IMR-90 (cell line): ENCODE results near the gene OSBPL3. TPM values are rescaled to one million over a fixed set of nuclear protein-coding genes. Genes with fewer than 3 reads are reported as not detected.

Experiments
- ATAC-seq: fragments of 200-7000 bp; cut with Tn5 transposase; 2 replicates; pipeline ENCODE4 v1.9.1; 2020; ENCODE audit warnings: low read depth, mild to moderate bottlenecking, moderate library complexity
- BruUV-seq: library from RNA; stranded (reverse); fragments of 400-500 nt; replicated peaks from 2 replicates; lab custom pipeline; 2021; lab: Mats Ljungman, UMichigan
- CTCF ChIA-PET: fragments of 300-600 bp; formaldehyde crosslinking; extraction: SDS; loops from one replicate; lab custom pipeline; 2021; ENCODE audit warnings: antibody characterized with exemption; lab: Yijun Ruan, JAX
- POLR2A ChIA-PET: fragments of 300-600 bp; sonication (Branson Sonifier 250); formaldehyde crosslinking; loops from one replicate; lab custom pipeline; 2022; ENCODE audit warnings: antibody characterized with exemption; ENCODE audit not compliant: unreplicated experiment; lab: Charles Lee
- DNase-seq: peaks from one replicate; pipeline ENCODE4 v3.0.0; 2013
- H2AFZ ChIP-seq: replicated peaks from 2 replicates; pipeline ENCODE3; 2013; ENCODE audit warnings: low read length, mild to moderate bottlenecking; ENCODE audit not compliant: poor library complexity
- H2AK5ac ChIP-seq: 2 replicates; pipeline ENCODE4 v1.6.1; 2013; ENCODE audit warnings: low read depth, low read length, inconsistent platforms
- H2AK9ac ChIP-seq: replicated peaks from 2 replicates; pipeline ENCODE3; 2013; ENCODE audit warnings: mild to moderate bottlenecking, low read depth, low read length, moderate library complexity; ENCODE audit not compliant: poor library complexity
- H2BK120ac ChIP-seq: 2 replicates; pipeline ENCODE4 v1.6.1; 2013; ENCODE audit warnings: low read depth, low read length, inconsistent platforms
- H2BK15ac ChIP-seq: 3 replicates; pipeline ENCODE4 v1.6.1; 2013; ENCODE audit warnings: low read depth, low read length, inconsistent platforms
- H2BK20ac ChIP-seq: 2 replicates; pipeline ENCODE4 v1.6.1; 2013; ENCODE audit warnings: low read depth, mild to moderate bottlenecking, inconsistent platforms, low read length, moderate library complexity
- H2BK5ac ChIP-seq: 2 replicates; pipeline ENCODE4 v1.6.1; 2013; ENCODE audit warnings: mild to moderate bottlenecking, low read depth, low read length, inconsistent platforms; ENCODE audit not compliant: poor library complexity, severe bottlenecking
- H3K14ac ChIP-seq: replicated peaks from 2 replicates; pipeline ENCODE4 v1.6.1; 2013; ENCODE audit warnings: low read depth, low read length, inconsistent platforms
- H3K18ac ChIP-seq: 2 replicates; pipeline ENCODE4 v1.6.1; 2013; ENCODE audit warnings: low read depth, low read length, control low read depth
- H3K23ac ChIP-seq: 2 replicates; pipeline ENCODE4 v1.6.1; 2013; ENCODE audit warnings: low read depth, low read length, inconsistent platforms
- H3K27ac ChIP-seq: 2 replicates; pipeline ENCODE4 v1.5.1; 2013; ENCODE audit warnings: mild to moderate bottlenecking, control low read depth, low read length; ENCODE audit not compliant: insufficient read depth
- H3K27me3 ChIP-seq: 2 replicates; pipeline ENCODE4 v1.6.1; 2013; ENCODE audit warnings: low read length; ENCODE audit not compliant: control insufficient read depth, insufficient read depth
- H3K36me3 ChIP-seq: 2 replicates; pipeline ENCODE4 v1.6.1; 2013; ENCODE audit warnings: low read length, mixed read lengths; ENCODE audit not compliant: control insufficient read depth, insufficient read depth
- H3K4ac ChIP-seq: 2 replicates; pipeline ENCODE4 v1.6.1; 2013; ENCODE audit warnings: low read depth, low read length, inconsistent platforms
- H3K4me1 ChIP-seq: 2 replicates; pipeline ENCODE4 v1.6.1; 2013; ENCODE audit warnings: low read length, mixed read lengths; ENCODE audit not compliant: control insufficient read depth, insufficient read depth
- H3K4me2 ChIP-seq: 2 replicates; pipeline ENCODE4 v1.6.1; 2013; ENCODE audit warnings: low read depth, mild to moderate bottlenecking, control low read depth, low read length, moderate library complexity
- H3K4me3 ChIP-seq: 2 replicates; pipeline ENCODE4 v1.5.1; 2013; ENCODE audit warnings: low read depth, mild to moderate bottlenecking, control low read depth, low read length, moderate library complexity; ENCODE audit not compliant: insufficient read depth
- H3K56ac ChIP-seq: 2 replicates; pipeline ENCODE4 v1.6.1; 2013; ENCODE audit warnings: low read length, inconsistent platforms; ENCODE audit not compliant: insufficient read depth; ENCODE audit errors: extremely low read depth
- H3K79me1 ChIP-seq, 2 experiments: 2 replicates each; pipeline ENCODE4 v1.6.1; 2013; ENCODE audit warnings: low read length in 2 of 2, inconsistent platforms in 1 of 2, low read depth in 1 of 2
- H3K9ac ChIP-seq: 2 replicates; pipeline ENCODE4 v1.6.1; 2013; ENCODE audit warnings: low read depth, low read length, control low read depth
- H3K9me1 ChIP-seq: 2 replicates; pipeline ENCODE4 v1.6.1; 2013; ENCODE audit warnings: low read length, inconsistent platforms; ENCODE audit not compliant: insufficient read depth
- H3K9me3 ChIP-seq: 2 replicates; pipeline ENCODE4 v1.6.1; 2013; ENCODE audit warnings: low read length; ENCODE audit not compliant: control insufficient read depth, insufficient read depth
- H4K20me1 ChIP-seq: 2 replicates; pipeline ENCODE4 v1.6.1; 2013; ENCODE audit warnings: low read length, inconsistent platforms; ENCODE audit not compliant: insufficient read depth
- H4K5ac ChIP-seq: 2 replicates; pipeline ENCODE4 v1.6.1; 2013; ENCODE audit warnings: mild to moderate bottlenecking, low read depth, low read length, control low read depth
- H4K8ac ChIP-seq, 2 experiments: 2 replicates each; pipeline ENCODE4 v1.6.1; 2013; ENCODE audit warnings: low read depth in 2 of 2, low read length in 2 of 2, control low read depth in 1 of 2, inconsistent platforms in 1 of 2
- H4K91ac ChIP-seq: 2 replicates; pipeline ENCODE4 v1.6.1; 2013; ENCODE audit warnings: low read depth, low read length, inconsistent platforms; ENCODE audit not compliant: insufficient read depth
- CHD1 ChIP-seq: IDR thresholded peaks from 2 replicates; pipeline ENCODE4 v1.6.1; 2012; ENCODE audit warnings: low read depth, low read length, improper control_type of control experiment
- MAFK ChIP-seq: IDR thresholded peaks from 2 replicates; pipeline ENCODE4 v1.6.1; 2012; ENCODE audit warnings: low read depth, low read length, improper control_type of control experiment
- MXI1 ChIP-seq: IDR thresholded peaks from 2 replicates; pipeline ENCODE4 v1.6.1; 2012; ENCODE audit warnings: low read depth, mild to moderate bottlenecking, low read length, moderate library complexity, borderline replicate concordance
- NFE2L2 ChIP-seq: fragments of 150-350 bp; IDR thresholded peaks from 2 replicates; pipeline ENCODE4 v1.6.1; 2016; ENCODE audit warnings: low read depth, mild to moderate bottlenecking, low read length
- RAD21 ChIP-seq: IDR thresholded peaks from 2 replicates; pipeline ENCODE4 v1.6.1; 2012; ENCODE audit warnings: low read length, improper control_type of control experiment
- WGBS, 2 experiments: methylation state at CpG; one replicate each; pipeline versions ENCODE4 v1.1.5 to v1.1.7; 2013; ENCODE audit warnings: missing lambda C conversion rate in 2 of 2; ENCODE audit not compliant: insufficient read length in 1 of 2; ENCODE audit errors: extremely low coverage in 2 of 2; 5-methylcytosine and 5-hydroxymethylcytosine counted together
- dilution Hi-C: fragments of 300-500 bp; cut with HindIII; formaldehyde crosslinking; loops from one replicate; pipeline ENCODE4 v1.14.3; 2018; ENCODE audit warnings: low sequenced_read_pairs; ENCODE audit not compliant: unreplicated experiment
- in situ Hi-C: fragments of 300-500 bp; cut with MboI; formaldehyde crosslinking; loops from 3 replicates; pipeline ENCODE4 v1.14.3; 2019; ENCODE audit warnings: low sequenced_read_pairs, inconsistent platforms, mixed read lengths
- intact Hi-C: fragments of 100-400 bp; cut with micrococcal nuclease; formaldehyde crosslinking; loops from 2 replicates; pipeline ENCODE4 v1.10.0; 2022
- polyA plus RNA-seq, 3 experiments: library from polyadenylated mRNA; depleted of rRNA; stranded (reverse); fragments of >200 nt; gene quantifications; 2 replicates each; pipeline ENCODE4 v1.2.3, GENCODE V29; 2012; ENCODE audit warnings: low replicate concordance in 1 of 3
- total RNA-seq: library from RNA; depleted of rRNA; stranded (reverse); fragments of >200 nt; gene quantifications from 2 replicates; pipeline ENCODE4 v1.2.3, GENCODE V29; 2012

OSBPL3 gene
- total and polyA plus RNA-seq, 2 of the 4 experiments (the other 2 are of a cell fraction): 18.0 to 29.9 TPM

DNA sequence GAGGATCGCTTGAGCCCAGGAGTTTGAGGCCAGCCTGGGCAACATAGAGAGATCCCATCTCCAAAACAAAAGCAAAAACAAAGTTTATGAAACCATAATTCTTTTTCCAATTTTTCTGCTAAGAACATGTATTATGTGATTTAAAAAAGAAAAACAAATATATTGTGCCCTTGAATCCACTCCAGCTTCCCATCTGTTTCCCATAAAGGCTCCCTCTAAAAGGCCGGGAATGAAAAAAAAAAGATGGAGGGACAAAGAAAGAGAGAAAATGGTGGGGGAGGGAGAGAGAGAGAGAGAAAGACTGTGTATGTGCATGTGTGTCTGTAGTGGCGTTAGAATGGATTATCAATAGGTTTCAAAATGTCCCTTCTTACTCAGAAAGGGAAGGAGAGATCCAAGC lies 202.2 kb downstream of the OSBPL3 start:
- H3K9me3 ChIP-seq: no peaks in the 10 kb centered on the region
- no peak overlapping the region for H4K91ac ChIP-seq
- H2AK9ac ChIP-seq: no peak overlapping the region
- H3K56ac ChIP-seq: no peak overlapping the region
- H3K36me3 ChIP-seq: no peaks in the 10 kb centered on the region
- BruUV-seq: no TSS peak
- no peak for TF ChIP-seq RAD21
- TF ChIP-seq MXI1: no peak
- no peak for TF ChIP-seq MAFK
- no peak for TF ChIP-seq CHD1
- no peak for TF ChIP-seq NFE2L2
- H4K5ac ChIP-seq: peak overlapping the region; percentile 7; the same call in 1 of the 2 replicates
- no peak overlapping the region for H3K18ac ChIP-seq
- no peaks in the 10 kb centered on the region for H3K79me1 ChIP-seq
- ChIA-PET CTCF (no interaction called here), POLR2A (no interaction called here)
- no peak overlapping the region for H3K27ac ChIP-seq
- no peak overlapping the region for H2AK5ac ChIP-seq
- ATAC-seq: no peak
- no peak overlapping the region for H3K4me3 ChIP-seq
- dilution Hi-C loops (no loop called here), in situ Hi-C loops (no loop called here), intact Hi-C loops (no loop called here)
- H2BK20ac ChIP-seq: peak overlapping the region; percentile 14; the same call in 1 of the 2 replicates
- peaks cover 14% of the 10 kb centered on the region for H3K4me1 ChIP-seq
- no peak overlapping the region for H3K4me2 ChIP-seq
- no peak for DNase-seq
- H2BK120ac ChIP-seq: peak overlapping the region; percentile 88; the same call in 1 of the 2 replicates
- no peaks in the 10 kb centered on the region for H3K27me3 ChIP-seq
- H4K20me1 ChIP-seq: no peaks in the 10 kb centered on the region
- H3K9ac ChIP-seq: no peak overlapping the region
- WGBS, 2 experiments: no CpG with 5 or more reads among the region's 3 CpGs
- H2BK15ac ChIP-seq: no peak overlapping the region; the same call in 2 of the 3 replicates
- H3K4ac ChIP-seq: peak overlapping the region; percentile 75
- H2BK5ac ChIP-seq: no peak overlapping the region
- H2AFZ ChIP-seq: no peak overlapping the region
- peaks cover 19% of the 10 kb centered on the region for H3K9me1 ChIP-seq
- no peak overlapping the region for H3K23ac ChIP-seq
- peak overlapping the region in 1 of 2 experiments; percentile 49; a peak in 2 of 4 replicates for H4K8ac ChIP-seq
- H3K14ac ChIP-seq: peak overlapping the region; percentile 53; the same call in 1 of the 2 replicates
